OCI-LY1 (cell line): ENCODE measurements around the gene CLIP2.

Experiments
- CTCF ChIP-seq: fragments of 200-600 bp; sonication (generic), shearing (Covaris generic); IDR thresholded peaks from 2 replicates; pipeline ENCODE4 v1.5.1; 2017; ENCODE audit warnings: mild to moderate bottlenecking, antibody characterized with exemption, low read length, moderate library complexity, mixed read lengths
- EZH2 ChIP-seq: fragments of 200-600 bp; sonication (generic), shearing (Covaris generic); IDR thresholded peaks from 2 replicates; pipeline ENCODE4 v1.8.0; 2017; ENCODE audit warnings: borderline replicate concordance, mixed run types, mild to moderate bottlenecking, antibody characterized with exemption, low read length, moderate library complexity, mixed read lengths

GRCh38 chr7:74455291-74455804 lies 166.1 kb downstream of the CLIP2 start:
- TF ChIP-seq CTCF (no peak), EZH2 (no peak)
